IMR-90 (cell line): ENCODE measurements around the gene ATRNL1. TPM values are rescaled to one million over a fixed set of nuclear protein-coding genes. Genes with fewer than 3 reads are reported as not detected.

Experiments
- ATAC-seq: fragments of 200-7000 bp; cut with Tn5 transposase; 2 replicates; pipeline ENCODE4 v1.9.1; 2020; ENCODE audit warnings: low read depth, mild to moderate bottlenecking, moderate library complexity
- BruUV-seq: library from RNA; stranded (reverse); fragments of 400-500 nt; replicated peaks from 2 replicates; lab custom pipeline; 2021; lab: Mats Ljungman, UMichigan
- CTCF ChIA-PET: fragments of 300-600 bp; formaldehyde crosslinking; extraction: SDS; loops from one replicate; lab custom pipeline; 2021; ENCODE audit warnings: antibody characterized with exemption; lab: Yijun Ruan, JAX
- POLR2A ChIA-PET: fragments of 300-600 bp; sonication (Branson Sonifier 250); formaldehyde crosslinking; loops from one replicate; lab custom pipeline; 2022; ENCODE audit warnings: antibody characterized with exemption; ENCODE audit not compliant: unreplicated experiment; lab: Charles Lee
- DNase-seq: peaks from one replicate; pipeline ENCODE4 v3.0.0; 2013
- H2AFZ ChIP-seq: replicated peaks from 2 replicates; pipeline ENCODE3; 2013; ENCODE audit warnings: low read length, mild to moderate bottlenecking; ENCODE audit not compliant: poor library complexity
- H2AK5ac ChIP-seq: 2 replicates; pipeline ENCODE4 v1.6.1; 2013; ENCODE audit warnings: low read depth, low read length, inconsistent platforms
- H2AK9ac ChIP-seq: replicated peaks from 2 replicates; pipeline ENCODE3; 2013; ENCODE audit warnings: mild to moderate bottlenecking, low read depth, low read length, moderate library complexity; ENCODE audit not compliant: poor library complexity
- H2BK120ac ChIP-seq: 2 replicates; pipeline ENCODE4 v1.6.1; 2013; ENCODE audit warnings: low read depth, low read length, inconsistent platforms
- H2BK15ac ChIP-seq: 3 replicates; pipeline ENCODE4 v1.6.1; 2013; ENCODE audit warnings: low read depth, low read length, inconsistent platforms
- H2BK20ac ChIP-seq: 2 replicates; pipeline ENCODE4 v1.6.1; 2013; ENCODE audit warnings: low read depth, mild to moderate bottlenecking, inconsistent platforms, low read length, moderate library complexity
- H2BK5ac ChIP-seq: 2 replicates; pipeline ENCODE4 v1.6.1; 2013; ENCODE audit warnings: mild to moderate bottlenecking, low read depth, low read length, inconsistent platforms; ENCODE audit not compliant: poor library complexity, severe bottlenecking
- H3K14ac ChIP-seq: replicated peaks from 2 replicates; pipeline ENCODE4 v1.6.1; 2013; ENCODE audit warnings: low read depth, low read length, inconsistent platforms
- H3K18ac ChIP-seq: 2 replicates; pipeline ENCODE4 v1.6.1; 2013; ENCODE audit warnings: low read depth, low read length, control low read depth
- H3K23ac ChIP-seq: 2 replicates; pipeline ENCODE4 v1.6.1; 2013; ENCODE audit warnings: low read depth, low read length, inconsistent platforms
- H3K27ac ChIP-seq: 2 replicates; pipeline ENCODE4 v1.5.1; 2013; ENCODE audit warnings: mild to moderate bottlenecking, control low read depth, low read length; ENCODE audit not compliant: insufficient read depth
- H3K27me3 ChIP-seq: 2 replicates; pipeline ENCODE4 v1.6.1; 2013; ENCODE audit warnings: low read length; ENCODE audit not compliant: control insufficient read depth, insufficient read depth
- H3K36me3 ChIP-seq: 2 replicates; pipeline ENCODE4 v1.6.1; 2013; ENCODE audit warnings: low read length, mixed read lengths; ENCODE audit not compliant: control insufficient read depth, insufficient read depth
- H3K4ac ChIP-seq: 2 replicates; pipeline ENCODE4 v1.6.1; 2013; ENCODE audit warnings: low read depth, low read length, inconsistent platforms
- H3K4me1 ChIP-seq: 2 replicates; pipeline ENCODE4 v1.6.1; 2013; ENCODE audit warnings: low read length, mixed read lengths; ENCODE audit not compliant: control insufficient read depth, insufficient read depth
- H3K4me2 ChIP-seq: 2 replicates; pipeline ENCODE4 v1.6.1; 2013; ENCODE audit warnings: low read depth, mild to moderate bottlenecking, control low read depth, low read length, moderate library complexity
- H3K4me3 ChIP-seq: 2 replicates; pipeline ENCODE4 v1.5.1; 2013; ENCODE audit warnings: low read depth, mild to moderate bottlenecking, control low read depth, low read length, moderate library complexity; ENCODE audit not compliant: insufficient read depth
- H3K56ac ChIP-seq: 2 replicates; pipeline ENCODE4 v1.6.1; 2013; ENCODE audit warnings: low read length, inconsistent platforms; ENCODE audit not compliant: insufficient read depth; ENCODE audit errors: extremely low read depth
- H3K79me1 ChIP-seq, 2 experiments: 2 replicates each; pipeline ENCODE4 v1.6.1; 2013; ENCODE audit warnings: low read length in 2 of 2, inconsistent platforms in 1 of 2, low read depth in 1 of 2
- H3K9ac ChIP-seq: 2 replicates; pipeline ENCODE4 v1.6.1; 2013; ENCODE audit warnings: low read depth, low read length, control low read depth
- H3K9me1 ChIP-seq: 2 replicates; pipeline ENCODE4 v1.6.1; 2013; ENCODE audit warnings: low read length, inconsistent platforms; ENCODE audit not compliant: insufficient read depth
- H3K9me3 ChIP-seq: 2 replicates; pipeline ENCODE4 v1.6.1; 2013; ENCODE audit warnings: low read length; ENCODE audit not compliant: control insufficient read depth, insufficient read depth
- H4K20me1 ChIP-seq: 2 replicates; pipeline ENCODE4 v1.6.1; 2013; ENCODE audit warnings: low read length, inconsistent platforms; ENCODE audit not compliant: insufficient read depth
- H4K5ac ChIP-seq: 2 replicates; pipeline ENCODE4 v1.6.1; 2013; ENCODE audit warnings: mild to moderate bottlenecking, low read depth, low read length, control low read depth
- H4K8ac ChIP-seq, 2 experiments: 2 replicates each; pipeline ENCODE4 v1.6.1; 2013; ENCODE audit warnings: low read depth in 2 of 2, low read length in 2 of 2, control low read depth in 1 of 2, inconsistent platforms in 1 of 2
- H4K91ac ChIP-seq: 2 replicates; pipeline ENCODE4 v1.6.1; 2013; ENCODE audit warnings: low read depth, low read length, inconsistent platforms; ENCODE audit not compliant: insufficient read depth
- POLR2A ChIP-seq: IDR thresholded peaks from 2 replicates; pipeline ENCODE4 v1.6.1; 2012; ENCODE audit warnings: mild to moderate bottlenecking, low read depth, low read length
- WGBS, 2 experiments: methylation state at CpG; one replicate each; pipeline versions ENCODE4 v1.1.5 to v1.1.7; 2013; ENCODE audit warnings: missing lambda C conversion rate in 2 of 2; ENCODE audit not compliant: insufficient read length in 1 of 2; ENCODE audit errors: extremely low coverage in 2 of 2; 5-methylcytosine and 5-hydroxymethylcytosine counted together
- dilution Hi-C: fragments of 300-500 bp; cut with HindIII; formaldehyde crosslinking; loops from one replicate; pipeline ENCODE4 v1.14.3; 2018; ENCODE audit warnings: low sequenced_read_pairs; ENCODE audit not compliant: unreplicated experiment
- in situ Hi-C: fragments of 300-500 bp; cut with MboI; formaldehyde crosslinking; loops from 3 replicates; pipeline ENCODE4 v1.14.3; 2019; ENCODE audit warnings: low sequenced_read_pairs, inconsistent platforms, mixed read lengths
- intact Hi-C: fragments of 100-400 bp; cut with micrococcal nuclease; formaldehyde crosslinking; loops from 2 replicates; pipeline ENCODE4 v1.10.0; 2022
- polyA plus RNA-seq, 3 experiments: library from polyadenylated mRNA; depleted of rRNA; stranded (reverse); fragments of >200 nt; gene quantifications; 2 replicates each; pipeline ENCODE4 v1.2.3, GENCODE V29; 2012; ENCODE audit warnings: low replicate concordance in 1 of 3
- total RNA-seq: library from RNA; depleted of rRNA; stranded (reverse); fragments of >200 nt; gene quantifications from 2 replicates; pipeline ENCODE4 v1.2.3, GENCODE V29; 2012

Gene ATRNL1
- total and polyA plus RNA-seq, 2 of the 4 experiments (the other 2 are of a cell fraction) = 0.18 to 0.19 TPM

- no peak overlapping the region for H3K4me3 ChIP-seq
- H3K4me2 ChIP-seq = no peak overlapping the region
- no peak overlapping the region for H3K18ac ChIP-seq
- no peak overlapping the region for H2AFZ ChIP-seq
- dilution Hi-C loops = no loop called here
- no peak overlapping the region for H2BK15ac ChIP-seq
- H3K4me1 ChIP-seq = peaks cover 2% of the 10 kb centered on the region; the same call in 1 of the 2 replicates
- ChIA-PET CTCF (no interaction called here), POLR2A (no interaction called here)
- H3K4ac ChIP-seq = no peak overlapping the region
- H2BK5ac ChIP-seq = no peak overlapping the region
- no peak for TF ChIP-seq POLR2A
- no peak overlapping the region for H3K27ac ChIP-seq
- H3K27me3 ChIP-seq = peaks cover 5% of the 10 kb centered on the region
- no peaks in the 10 kb centered on the region for H3K79me1 ChIP-seq
- no peaks in the 10 kb centered on the region for H3K36me3 ChIP-seq
- no peak overlapping the region for H4K91ac ChIP-seq
- in situ Hi-C loops = no loop called here
- intact Hi-C loops = no loop called here
- no TSS peak for BruUV-seq
- DNase-seq (no peak), ATAC-seq (no peak)
- H4K5ac ChIP-seq = no peak overlapping the region
- H3K9me3 ChIP-seq = no peaks in the 10 kb centered on the region
- H3K23ac ChIP-seq = no peak overlapping the region
- no peaks in the 10 kb centered on the region for H4K20me1 ChIP-seq
- H2AK5ac ChIP-seq = no peak overlapping the region
- H2AK9ac ChIP-seq = no peak overlapping the region
- no peaks in the 10 kb centered on the region for H3K9me1 ChIP-seq
- no peak overlapping the region for H2BK120ac ChIP-seq
- no peak overlapping the region for H3K56ac ChIP-seq
- no peak overlapping the region for H2BK20ac ChIP-seq
- no peak overlapping the region for H3K14ac ChIP-seq
- no peak overlapping the region for H3K9ac ChIP-seq
- no CpG with 5 or more reads among the region's 3 CpGs for WGBS, 2 experiments
- H4K8ac ChIP-seq = no peak overlapping the region
Observed at GRCh38 chr10:115977855-115978254, 884.7 kb downstream of the ATRNL1 start.
